CD4-positive, alpha-beta memory T cell (primary cell): ENCODE data around the gene FREY1. TPM values are rescaled to one million over a fixed set of nuclear protein-coding genes. Genes with fewer than 3 reads are reported as not detected.

Experiments
- CTCF ChIA-PET: fragments of 350-600 bp; sonication (Branson Sonifier 250); formaldehyde crosslinking; loops from one replicate; lab custom pipeline; 2021; ENCODE audit warnings: inconsistent platforms; ENCODE audit not compliant: partially characterized antibody; lab: Charles Lee
- POLR2A ChIA-PET: fragments of 350-600 bp; sonication (Branson Sonifier 250); formaldehyde crosslinking; loops from one replicate; lab custom pipeline; 2021; ENCODE audit not compliant: partially characterized antibody; lab: Charles Lee
- DNase-seq, 5 donors: peaks; one replicate each; pipeline versions ENCODE4 v3.0.0 to v3.0.0-alpha.2; 2020 to 2022; ENCODE audit warnings: mixed read lengths in 1 of 5
- H3K27ac ChIP-seq: one replicate; pipeline ENCODE4 v1.7.0; 2013; ENCODE audit warnings: low read depth, low read length
- H3K27me3 ChIP-seq: 2 replicates; pipeline ENCODE4 v1.7.0; 2013; ENCODE audit warnings: mild to moderate bottlenecking, low read length, moderate library complexity; ENCODE audit not compliant: insufficient read depth
- H3K36me3 ChIP-seq: 2 replicates; pipeline ENCODE4 v1.7.0; 2013; ENCODE audit warnings: mild to moderate bottlenecking, low read length, moderate library complexity; ENCODE audit not compliant: insufficient read depth
- H3K4me1 ChIP-seq: 2 replicates; pipeline ENCODE4 v1.7.0; 2013; ENCODE audit warnings: mild to moderate bottlenecking, low read length, moderate library complexity; ENCODE audit not compliant: insufficient read depth
- H3K4me3 ChIP-seq, 2 donors: one replicate each; pipeline ENCODE4 v1.7.0; 2013; ENCODE audit warnings: low read length in 2 of 2, mild to moderate bottlenecking in 1 of 2
- H3K9me3 ChIP-seq, 2 donors: one replicate each; pipeline ENCODE4 v1.7.0; 2013; ENCODE audit warnings: low read length in 2 of 2, control low read depth in 1 of 2; ENCODE audit not compliant: control insufficient read depth in 1 of 2
- H3K27ac Mint-ChIP-seq, 7 donors: one replicate each; pipeline ENCODE4 v1.8.0; 2020 to 2021; ENCODE audit warnings: mixed read lengths in 7 of 7, mild to moderate bottlenecking in 6 of 7, inconsistent platforms in 3 of 7, moderate library complexity in 3 of 7
- H3K27me3 Mint-ChIP-seq, 2 donors: one replicate each; pipeline ENCODE4 v1.8.0; 2020 to 2021; ENCODE audit warnings: mixed read lengths in 2 of 2
- H3K36me3 Mint-ChIP-seq, 2 donors: one replicate each; pipeline ENCODE4 v1.8.0; 2020 to 2021; ENCODE audit warnings: mixed read lengths in 2 of 2, inconsistent platforms in 1 of 2, mild to moderate bottlenecking in 1 of 2
- H3K4me1 Mint-ChIP-seq, 4 donors: one replicate each; pipeline ENCODE4 v1.8.0; 2020 to 2021; ENCODE audit warnings: mixed read lengths in 4 of 4, mild to moderate bottlenecking in 1 of 4
- H3K4me3 Mint-ChIP-seq, 8 donors: one replicate each; pipeline ENCODE4 v1.8.0; 2020 to 2021; ENCODE audit warnings: mixed read lengths in 8 of 8, mild to moderate bottlenecking in 7 of 8, moderate library complexity in 6 of 8, inconsistent platforms in 3 of 8
- H3K9me3 Mint-ChIP-seq, 8 donors: one replicate each; pipeline ENCODE4 v1.8.0; 2020 to 2021; ENCODE audit warnings: mixed read lengths in 8 of 8, mild to moderate bottlenecking in 5 of 8, inconsistent platforms in 3 of 8, moderate library complexity in 1 of 8
- intact Hi-C: fragments of 100-400 bp; cut with micrococcal nuclease; formaldehyde crosslinking; loops from one replicate; pipeline ENCODE4 v1.15.1; 2023
- polyA plus RNA-seq, 2 donors: library from polyadenylated mRNA; unstranded; fragments of 300-500 nt; fragmentation: Illumina TruSeq; gene quantifications; one replicate each; pipeline ENCODE4 v1.2.3, GENCODE V29; 2021
- total RNA-seq, 2 experiments: library from RNA; stranded (reverse); gene quantifications; one replicate each; pipeline ENCODE4 v1.2.3, GENCODE V29; 2021

Gene FREY1
- total and polyA plus RNA-seq, 4 experiments from 2014 or later, result 4.5 to 4.8 TPM; not detected in 2

GRCh38 chr11:45871638-45872037 lies 35.4 kb downstream of the FREY1 start:
- peaks cover 76% of the 10 kb centered on the region for H3K36me3 ChIP-seq
- H3K4me3 ChIP-seq, result no peak overlapping the region
- CTCF ChIA-PET, result interaction anchor here (3.8 kb wide), 1 partner anchor 135 kb away, joined by 30 read pairs; no protein-coding TSS in a partner anchor
- intact Hi-C loops, result loop anchor here (10.0 kb wide), 1 partner anchor 133 kb away; no protein-coding TSS in a partner anchor
- no peak for DNase-seq
- H3K27me3 Mint-ChIP-seq, result no peaks in the 10 kb centered on the region
- no peaks in the 10 kb centered on the region for H3K9me3 ChIP-seq
- H3K9me3 Mint-ChIP-seq, result no peaks in the 10 kb centered on the region
- H3K27ac Mint-ChIP-seq, result no peak overlapping the region
- POLR2A ChIA-PET, result interaction anchor here (1.9 kb wide), 1 partner anchor 46 kb away, joined by 6 read pairs; the partner anchor contains the start of gene PEX16
- H3K36me3 Mint-ChIP-seq, result peaks cover 61 to 85% of the 10 kb centered on the region in 2 donors
- H3K4me3 Mint-ChIP-seq, result no peak overlapping the region
- H3K4me1 ChIP-seq, result no peaks in the 10 kb centered on the region
- H3K27me3 ChIP-seq, result no peaks in the 10 kb centered on the region
- H3K4me1 Mint-ChIP-seq, result no peaks in the 10 kb centered on the region
- no peak overlapping the region for H3K27ac ChIP-seq

GRCh38 chr11:45870706-45871105 lies 36.4 kb downstream of the FREY1 start:
- Mint-ChIP-seq H3K9me3 (no peaks in the 10 kb centered on the region), H3K36me3 (peaks cover 63 to 86% of the 10 kb centered on the region in 2 donors), H3K4me3 (no peak overlapping the region), H3K27me3 (no peaks in the 10 kb centered on the region), H3K27ac (no peak overlapping the region), H3K4me1 (no peaks in the 10 kb centered on the region)
- CTCF ChIA-PET, result interaction anchor here (3.8 kb wide), 1 partner anchor 136 kb away, joined by 30 read pairs; no protein-coding TSS in a partner anchor
- Histone ChIP-seq H3K4me3 (no peak overlapping the region), H3K27me3 (no peaks in the 10 kb centered on the region), H3K4me1 (no peaks in the 10 kb centered on the region), H3K9me3 (no peaks in the 10 kb centered on the region), H3K27ac (no peak overlapping the region), H3K36me3 (peaks cover 77% of the 10 kb centered on the region)
- intact Hi-C loops, result loop anchor here (10.0 kb wide), 1 partner anchor 134 kb away; no protein-coding TSS in a partner anchor
- POLR2A ChIA-PET, result no interaction called here
- DNase-seq, result no peak

- Mint-ChIP-seq H3K27ac (no peak overlapping the region), H3K4me3 (no peak overlapping the region), H3K9me3 (no peaks in the 10 kb centered on the region), H3K4me1 (no peaks in the 10 kb centered on the region), H3K27me3 (no peaks in the 10 kb centered on the region), H3K36me3 (peaks cover 67 to 85% of the 10 kb centered on the region in 2 donors)
- no peaks in the 10 kb centered on the region for H3K27me3 ChIP-seq
- peak in 1 of 5 donors; percentile 46 for DNase-seq
- no peaks in the 10 kb centered on the region for H3K9me3 ChIP-seq
- ChIA-PET POLR2A (no interaction called here), CTCF (no interaction called here)
- no peaks in the 10 kb centered on the region for H3K4me1 ChIP-seq
- H3K27ac ChIP-seq, result no peak overlapping the region
- intact Hi-C loops, result no loop called here
- peaks cover 68% of the 10 kb centered on the region for H3K36me3 ChIP-seq
- H3K4me3 ChIP-seq, result no peak overlapping the region
Measured at GRCh38 chr11:45869551-45869950, 37.5 kb downstream of the FREY1 start.

- POLR2A ChIA-PET, result interaction anchor here (1.5 kb wide), 1 partner anchor 17 kb away, joined by 3 read pairs; the partner anchor contains the start of gene CRY2
- Mint-ChIP-seq H3K9me3 (no peaks in the 10 kb centered on the region), H3K4me3 (no peak overlapping the region), H3K27me3 (no peaks in the 10 kb centered on the region), H3K4me1 (peaks cover 0 to 1% (median 0%) of the 10 kb centered on the region in 4 donors), H3K27ac (no peak overlapping the region), H3K36me3 (peaks cover 71 to 88% of the 10 kb centered on the region in 2 donors)
- Histone ChIP-seq H3K27me3 (no peaks in the 10 kb centered on the region), H3K4me3 (no peak overlapping the region), H3K36me3 (peaks cover 76% of the 10 kb centered on the region), H3K4me1 (no peaks in the 10 kb centered on the region), H3K9me3 (no peaks in the 10 kb centered on the region), H3K27ac (no peak overlapping the region)
- CTCF ChIA-PET, result interaction anchor here (1.6 kb wide), 1 partner anchor 22 kb away, joined by 4 read pairs; no protein-coding TSS in a partner anchor
- no peak for DNase-seq
- intact Hi-C loops, result no loop called here
Measured at GRCh38 chr11:45864041-45864440, 43.0 kb downstream of the FREY1 start.

- no peak overlapping the region for H3K4me3 Mint-ChIP-seq
- H3K27me3 Mint-ChIP-seq, result no peaks in the 10 kb centered on the region
- H3K4me3 ChIP-seq, result no peak overlapping the region
- DNase-seq, result no peak
- no peak overlapping the region for H3K27ac ChIP-seq
- H3K36me3 ChIP-seq, result peaks cover 80% of the 10 kb centered on the region
- ChIA-PET CTCF (interaction anchor here (1.4 to 1.9 kb wide), 2 partner anchors 89 to 145 kb away, joined by 4 to 5 read pairs; no protein-coding TSS in a partner anchor), POLR2A (no interaction called here)
- H3K4me1 Mint-ChIP-seq, result peaks cover 0 to 9% (median 1%) of the 10 kb centered on the region in 4 donors
- intact Hi-C loops, result no loop called here
- H3K9me3 Mint-ChIP-seq, result no peaks in the 10 kb centered on the region
- H3K27ac Mint-ChIP-seq, result no peak overlapping the region
- H3K36me3 Mint-ChIP-seq, result peaks cover 67 to 82% of the 10 kb centered on the region in 2 donors
- H3K27me3 ChIP-seq, result no peaks in the 10 kb centered on the region
- no peaks in the 10 kb centered on the region for H3K9me3 ChIP-seq
- H3K4me1 ChIP-seq, result no peaks in the 10 kb centered on the region
Measured at GRCh38 chr11:45860764-45861510, 46.1 kb downstream of the FREY1 start.

GRCh38 chr11:45860348-45860747 lies 46.7 kb downstream of the FREY1 start:
- no peak for DNase-seq
- H3K36me3 Mint-ChIP-seq, result peaks cover 67 to 82% of the 10 kb centered on the region in 2 donors
- Histone ChIP-seq H3K4me1 (no peaks in the 10 kb centered on the region), H3K9me3 (no peaks in the 10 kb centered on the region), H3K36me3 (peaks cover 86% of the 10 kb centered on the region), H3K4me3 (no peak overlapping the region), H3K27me3 (no peaks in the 10 kb centered on the region), H3K27ac (no peak overlapping the region)
- H3K4me3 Mint-ChIP-seq, result no peak overlapping the region
- intact Hi-C loops, result no loop called here
- H3K27ac Mint-ChIP-seq, result peak overlapping the region in 1 of 7 donors; percentile 62
- ChIA-PET POLR2A (no interaction called here), CTCF (interaction anchor here (1.4 kb wide), 1 partner anchor 88 kb away, joined by 4 read pairs; no protein-coding TSS in a partner anchor)
- no peaks in the 10 kb centered on the region for H3K9me3 Mint-ChIP-seq
- H3K27me3 Mint-ChIP-seq, result no peaks in the 10 kb centered on the region
- H3K4me1 Mint-ChIP-seq, result peaks cover 0 to 9% (median 1%) of the 10 kb centered on the region in 4 donors

GRCh38 chr11:45859661-45860140 lies 47.4 kb downstream of the FREY1 start:
- no peaks in the 10 kb centered on the region for H3K27me3 ChIP-seq
- no peak for DNase-seq
- peak overlapping the region in 2 of 7 donors; percentile 13 to 62 for H3K27ac Mint-ChIP-seq
- H3K4me3 Mint-ChIP-seq, result no peak overlapping the region
- H3K4me3 ChIP-seq, result no peak overlapping the region
- H3K36me3 ChIP-seq, result peaks cover 89% of the 10 kb centered on the region
- H3K27me3 Mint-ChIP-seq, result no peaks in the 10 kb centered on the region
- H3K36me3 Mint-ChIP-seq, result peaks cover 64 to 81% of the 10 kb centered on the region in 2 donors
- H3K4me1 ChIP-seq, result no peaks in the 10 kb centered on the region
- intact Hi-C loops, result no loop called here
- H3K9me3 ChIP-seq, result no peaks in the 10 kb centered on the region
- ChIA-PET CTCF (interaction anchor here (1.4 kb wide), 1 partner anchor 88 kb away, joined by 4 read pairs; no protein-coding TSS in a partner anchor), POLR2A (interaction anchor here (0.6 kb wide), 1 partner anchor 1354 kb away, joined by 3 read pairs; no protein-coding TSS in a partner anchor)
- H3K27ac ChIP-seq, result no peak overlapping the region
- H3K4me1 Mint-ChIP-seq, result peaks cover 0 to 9% (median 1%) of the 10 kb centered on the region in 4 donors
- no peaks in the 10 kb centered on the region for H3K9me3 Mint-ChIP-seq
